B cell (primary cell): ENCODE data around the gene BARX1. TPM values are rescaled to one million over a fixed set of nuclear protein-coding genes. Genes with fewer than 3 reads are reported as not detected.
"Not testable (repeated sequence)": the region's sequence is repeated elsewhere in the genome, so short reads cannot be mapped to it uniquely, and the experiment has no call there.

Source experiments
- ATAC-seq: fragments of 200-7000 bp; cut with Tn5 transposase; one replicate; pipeline ENCODE4 v1.10.0; 2021; ENCODE audit warnings: low read depth, mild to moderate bottlenecking, moderate number of reproducible peaks, moderate library complexity
- CTCF ChIA-PET: fragments of 350-600 bp; sonication (Branson Sonifier 250); formaldehyde crosslinking; loops from one replicate; lab custom pipeline; 2021; ENCODE audit warnings: antibody characterized with exemption, inconsistent platforms; lab: Charles Lee
- POLR2A ChIA-PET: fragments of 350-600 bp; sonication (Branson Sonifier 250); formaldehyde crosslinking; loops from one replicate; lab custom pipeline; 2021; ENCODE audit warnings: antibody characterized with exemption; lab: Charles Lee
- DNase-seq: peaks from one replicate; pipeline ENCODE4 v3.0.0; 2013
- H2AFZ ChIP-seq: 2 replicates; pipeline ENCODE4 v1.6.1; 2012; ENCODE audit warnings: mild to moderate bottlenecking, low read depth, low read length; ENCODE audit not compliant: insufficient read depth, poor library complexity, severe bottlenecking
- H3K27ac ChIP-seq, 2 donors: 1 replicate in 1 of 2; 2 replicates in 1 of 2; pipeline ENCODE4 v1.5.1; 2012 to 2013; ENCODE audit warnings: low read length in 2 of 2, mild to moderate bottlenecking in 2 of 2, moderate library complexity in 1 of 2
- H3K27me3 ChIP-seq, 4 experiments: fragments of 200-600 bp in 1 of 4; sonication (generic) in 1 of 4; replicated peaks in 1 of 4; 1 replicate in 2 of 4; 2 replicates in 2 of 4; pipeline versions ENCODE4 v1.6.1 to v1.7.0; 2013 to 2016; ENCODE audit warnings: low read length in 3 of 4, mild to moderate bottlenecking in 2 of 4, mixed read lengths in 1 of 4, moderate library complexity in 1 of 4; ENCODE audit not compliant: insufficient read depth in 4 of 4, control insufficient read depth in 3 of 4; ENCODE audit errors: control extremely low read depth in 1 of 4
- H3K36me3 ChIP-seq, 2 experiments: replicated peaks in 1 of 2; 1 replicate in 1 of 2; 2 replicates in 1 of 2; pipeline versions ENCODE4 v1.6.1 to v1.7.1; 2013; ENCODE audit warnings: low read length in 1 of 2; ENCODE audit not compliant: insufficient read depth in 2 of 2, control insufficient read depth in 1 of 2; ENCODE audit errors: control extremely low read depth in 1 of 2, extremely low read depth in 1 of 2
- H3K4me1 ChIP-seq, 2 donors: fragments of 200-600 bp in 1 of 2; sonication (generic) in 1 of 2; 1 replicate in 1 of 2; 2 replicates in 1 of 2; pipeline versions ENCODE4 v1.5.1 to v1.6.1; 2013 to 2017; ENCODE audit warnings: low read length in 2 of 2; ENCODE audit not compliant: control insufficient read depth in 2 of 2, insufficient read depth in 2 of 2
- H3K4me2 ChIP-seq: replicated peaks from 2 replicates; pipeline ENCODE3; 2012; ENCODE audit warnings: mild to moderate bottlenecking, low read depth, low read length; ENCODE audit not compliant: poor library complexity, severe bottlenecking
- H3K4me3 ChIP-seq, 5 experiments: fragments of 200-600 bp in 1 of 5; sonication (generic) in 1 of 5; 1 replicate in 3 of 5; 2 replicates in 2 of 5; pipeline versions ENCODE4 v1.5.1 to v1.7.0; 2011 to 2016; ENCODE audit warnings: low read length in 4 of 5, mild to moderate bottlenecking in 4 of 5, low read depth in 2 of 5, control low read depth in 1 of 5, moderate library complexity in 1 of 5; ENCODE audit not compliant: insufficient read depth in 1 of 5; ENCODE audit errors: control extremely low read depth in 1 of 5, extremely low read depth in 1 of 5
- H3K79me2 ChIP-seq: fragments of 200-600 bp; sonication (generic); one replicate; pipeline ENCODE4 v1.6.0; 2016; ENCODE audit warnings: low read length; ENCODE audit not compliant: control insufficient read depth, insufficient read depth
- H3K9ac ChIP-seq: fragments of 200-600 bp; sonication (generic); 2 replicates; pipeline ENCODE4 v1.6.1; 2017; ENCODE audit warnings: mild to moderate bottlenecking, low read length, moderate library complexity
- H3K9me3 ChIP-seq, 3 donors: one replicate each; pipeline versions ENCODE4 v1.6.1 to v1.7.1; 2013; ENCODE audit warnings: low read length in 2 of 3; ENCODE audit not compliant: control insufficient read depth in 2 of 3, insufficient read depth in 1 of 3; ENCODE audit errors: control extremely low read depth in 1 of 3
- H4K20me1 ChIP-seq: 2 replicates; pipeline ENCODE4 v1.6.0; 2012; ENCODE audit warnings: mild to moderate bottlenecking, low read length; ENCODE audit not compliant: insufficient read depth, control insufficient read depth, poor library complexity, severe bottlenecking
- H3K27ac Mint-ChIP-seq: one replicate; pipeline ENCODE4 v1.8.0; 2021; ENCODE audit warnings: mixed read lengths
- H3K27me3 Mint-ChIP-seq: one replicate; pipeline ENCODE4 v1.8.0; 2021; ENCODE audit warnings: mixed read lengths
- H3K4me1 Mint-ChIP-seq: one replicate; pipeline ENCODE4 v1.8.0; 2021; ENCODE audit warnings: mixed read lengths
- H3K4me3 Mint-ChIP-seq: one replicate; pipeline ENCODE4 v1.8.0; 2021; ENCODE audit warnings: mixed read lengths
- H3K9me3 Mint-ChIP-seq: one replicate; pipeline ENCODE4 v1.8.0; 2022; ENCODE audit warnings: mixed read lengths; ENCODE audit not compliant: insufficient read depth
- CTCF ChIP-seq: fragments of 200-600 bp; IDR thresholded peaks from one replicate; pipeline ENCODE4 v1.8.0; 2022; ENCODE audit warnings: antibody characterized with exemption, mild to moderate bottlenecking
- EZH2 ChIP-seq: IDR thresholded peaks from 2 replicates; pipeline ENCODE4 v1.6.1; 2012; ENCODE audit warnings: borderline replicate concordance, low read depth, mild to moderate bottlenecking, moderate library complexity, low read length; ENCODE audit not compliant: insufficient read depth, poor library complexity, severe bottlenecking
- WGBS: methylation state at CpG from one replicate; pipeline ENCODE4 v1.1.5; 2013; ENCODE audit warnings: missing lambda C conversion rate; ENCODE audit not compliant: insufficient coverage; 5-methylcytosine and 5-hydroxymethylcytosine counted together
- intact Hi-C: fragments of 100-400 bp; cut with micrococcal nuclease; formaldehyde crosslinking; loops from one replicate; pipeline ENCODE4 v1.10.0; 2022
- polyA plus RNA-seq: library from polyadenylated mRNA; depleted of rRNA; stranded (reverse); fragments of >200 nt; gene quantifications from 2 replicates; pipeline ENCODE4 v1.2.3, GENCODE V29; 2012
- total RNA-seq, 2 donors: library from RNA; stranded (reverse); fragments of 120-200 nt in 1 of 2; gene quantifications; 1 replicate in 1 of 2; 2 replicates in 1 of 2; pipeline versions ENCODE4 v1.2.3 to v1.2.4, GENCODE V29; 2013 to 2022

The BARX1 gene
- total and polyA plus RNA-seq, 2 donors (not counting 1 experiment from before 2014, with no cell fraction given), result not detected

GRCh38 chr9:93963969-93964368 is 8.8 kb upstream of the BARX1 start:
- Histone ChIP-seq H3K36me3 (no peaks in the 10 kb centered on the region), H3K9me3 (peaks cover 0 to 25% (median 0%) of the 10 kb centered on the region in 3 donors), H3K4me1 (peaks cover 29% of the 10 kb centered on the region in 2 donors), H3K27me3 (peaks cover 0 to 64% (median 32%) of the 10 kb centered on the region in 4 experiments), H2AFZ (no peak overlapping the region), H3K4me3 (no peak overlapping the region), H3K27ac (no peak overlapping the region), H3K79me2 (no peaks in the 10 kb centered on the region), H3K9ac (no peak overlapping the region), H4K20me1 (no peaks in the 10 kb centered on the region), H3K4me2 (no peak overlapping the region)
- DNase-seq (no peak), ATAC-seq (no peak)
- POLR2A ChIA-PET, result no interaction called here
- no peak for TF ChIP-seq EZH2
- TF ChIP-seq CTCF, result no peak
- Mint-ChIP-seq H3K4me1 (peaks cover 28% of the 10 kb centered on the region), H3K9me3 (no peaks in the 10 kb centered on the region), H3K27ac (no peak overlapping the region), H3K27me3 (peaks cover 52% of the 10 kb centered on the region), H3K4me3 (no peak overlapping the region)
- intact Hi-C loops, result loop anchor here (2.0 to 5.0 kb wide), 3 partner anchors 137 to 1002 kb away; no protein-coding TSS in a partner anchor
- WGBS, result 66% methylated on average over 8 of the region's 8 CpGs
- CTCF ChIA-PET, result interaction anchor here (0.7 to 5.6 kb wide), 6 partner anchors 12 to 282 kb away, joined by 3 to 60 read pairs (median 5); no protein-coding TSS in a partner anchor

- intact Hi-C loops, result loop anchor here (2.0 to 5.0 kb wide), 3 partner anchors 137 to 1001 kb away; no protein-coding TSS in a partner anchor
These were observed 8.3 kb upstream of the BARX1 start for GRCh38 chr9:93963489-93963888.

More at GRCh38 chr9:93963489-93963888, 8.3 kb upstream of the BARX1 start:
- H3K9me3 ChIP-seq, result peaks cover 0 to 24% (median 0%) of the 10 kb centered on the region in 3 donors
- CTCF ChIA-PET, result interaction anchor here (1.6 to 5.6 kb wide), 5 partner anchors 12 to 282 kb away, joined by 4 to 60 read pairs (median 6); no protein-coding TSS in a partner anchor
- H3K79me2 ChIP-seq, H3K4me3 ChIP-seq, H3K36me3 ChIP-seq, H3K9ac ChIP-seq, H3K9me3 Mint-ChIP-seq, DNase-seq, POLR2A ChIA-PET, H4K20me1 ChIP-seq, ATAC-seq, H3K4me3 Mint-ChIP-seq, H2AFZ ChIP-seq, H3K27ac ChIP-seq, H3K4me2 ChIP-seq, H3K27ac Mint-ChIP-seq: not testable (repeated sequence)
- H3K4me1 ChIP-seq, result peaks cover 33 to 34% of the 10 kb centered on the region in 2 donors
- peaks cover 0 to 65% (median 37%) of the 10 kb centered on the region in 4 experiments for H3K27me3 ChIP-seq
- Mint-ChIP-seq H3K27me3 (peaks cover 56% of the 10 kb centered on the region), H3K4me1 (peaks cover 32% of the 10 kb centered on the region)
- WGBS, result 57% methylated on average over 1 of the region's 3 CpGs
